ENCODE data around the gene CHST11.
"Not testable (repeated sequence)": the region's sequence is repeated elsewhere in the genome, so short reads cannot be mapped to it uniquely, and the experiment has no call there.

CHST11 gene

GRCh38 chr12:104506676-104507401 lies 50.1 kb downstream of the CHST11 start:
- DNase-seq = no peak

GRCh38 chr12:104507672-104508071 lies 50.9 kb downstream of the CHST11 start:
- no peak for DNase-seq

- no peak for DNase-seq
Measured at GRCh38 chr12:104508752-104509446, 52.2 kb downstream of the CHST11 start.

- no peak for DNase-seq
Measured at GRCh38 chr12:104510145-104510872, 53.6 kb downstream of the CHST11 start.

- no peak for DNase-seq
Measured at GRCh38 chr12:104510873-104511440, 54.2 kb downstream of the CHST11 start.

GRCh38 chr12:104513681-104514080 lies 56.9 kb downstream of the CHST11 start:
- peak; percentile 94 for DNase-seq

GRCh38 chr12:104514092-104514810 lies 57.5 kb downstream of the CHST11 start:
- DNase-seq = no peak

- DNase-seq = no peak
Measured at GRCh38 chr12:104515899-104516298, 59.2 kb downstream of the CHST11 start.

GRCh38 chr12:104516821-104517220 lies 60.1 kb downstream of the CHST11 start:
- no peak for DNase-seq

- DNase-seq = no peak
Measured at GRCh38 chr12:104517880-104518279, 61.1 kb downstream of the CHST11 start.

GRCh38 chr12:104519190-104520019 lies 62.7 kb downstream of the CHST11 start:
- no peak for DNase-seq

- no peak for DNase-seq
Measured at GRCh38 chr12:104520242-104520900, 63.6 kb downstream of the CHST11 start.

- DNase-seq = no peak
Measured at GRCh38 chr12:104521731-104522130, 65.0 kb downstream of the CHST11 start.

GRCh38 chr12:104522985-104523722 lies 66.4 kb downstream of the CHST11 start:
- peak; percentile 53 for DNase-seq

- DNase-seq = peak; percentile 47
Measured at GRCh38 chr12:104524034-104524832, 67.5 kb downstream of the CHST11 start.

GRCh38 chr12:104526320-104526719 lies 69.6 kb downstream of the CHST11 start:
- DNase-seq = no peak

GRCh38 chr12:104526751-104527150 lies 70.0 kb downstream of the CHST11 start:
- DNase-seq = no peak

GRCh38 chr12:104527653-104528052 lies 70.9 kb downstream of the CHST11 start:
- DNase-seq = not testable (repeated sequence)

- DNase-seq = no peak
Measured at GRCh38 chr12:104529130-104529874, 72.6 kb downstream of the CHST11 start.
